H1 (cell line): ENCODE data around the gene TAGLN2. TPM values are rescaled to one million over a fixed set of nuclear protein-coding genes. Genes with fewer than 3 reads are reported as not detected.

Source experiments
- CTCF ChIA-PET: fragments of 300-600 bp; sonication (Branson Sonifier 250); formaldehyde crosslinking; loops from one replicate; lab custom pipeline; 2021; ENCODE audit not compliant: partially characterized antibody; lab: Charles Lee
- POLR2A ChIA-PET: fragments of 300-600 bp; sonication (Branson Sonifier 250); formaldehyde crosslinking; loops from one replicate; lab custom pipeline; 2021; ENCODE audit warnings: inconsistent platforms; ENCODE audit not compliant: partially characterized antibody; lab: Charles Lee
- DNase-seq, 2 experiments: peaks; one replicate each; pipeline versions ENCODE4 v3.0.0 to v3.0.0-alpha.2; 2010 to 2022; ENCODE audit warnings: low spot score in 2 of 2, low read depth in 1 of 2, mixed read lengths in 1 of 2
- FAIRE-seq: peaks from 2 replicates; lab custom pipeline; 2011; peaks lifted over from hg19 to GRCh38; lab: Jason Lieb, UNC
- H2AFZ ChIP-seq: 2 replicates; pipeline ENCODE4 v1.8.1; 2012; ENCODE audit warnings: low read length, inconsistent platforms
- H2AK5ac ChIP-seq: 2 replicates; pipeline ENCODE4 v1.6.1; 2013; ENCODE audit warnings: low read depth, low read length
- H2BK120ac ChIP-seq: replicated peaks from 2 replicates; pipeline ENCODE3; 2013; ENCODE audit warnings: low read depth, low read length, inconsistent platforms
- H2BK12ac ChIP-seq: 2 replicates; pipeline ENCODE4 v1.6.1; 2013; ENCODE audit warnings: low read depth, low read length
- H2BK15ac ChIP-seq: 2 replicates; pipeline ENCODE4 v1.6.1; 2013; ENCODE audit warnings: low read length
- H2BK20ac ChIP-seq: 2 replicates; pipeline ENCODE4 v1.6.1; 2013; ENCODE audit warnings: low read length
- H2BK5ac ChIP-seq: 2 replicates; pipeline ENCODE4 v1.6.1; 2013; ENCODE audit warnings: low read depth, low read length
- H3K14ac ChIP-seq: 2 replicates; pipeline ENCODE4 v1.6.1; 2013; ENCODE audit warnings: inconsistent platforms; ENCODE audit not compliant: insufficient read length
- H3K18ac ChIP-seq: 2 replicates; pipeline ENCODE4 v1.6.1; 2013; ENCODE audit warnings: low read length; ENCODE audit errors: extremely low read depth
- H3K23ac ChIP-seq: 2 replicates; pipeline ENCODE4 v1.6.1; 2013; ENCODE audit warnings: inconsistent platforms; ENCODE audit not compliant: insufficient read length
- H3K23me2 ChIP-seq: 2 replicates; pipeline ENCODE4 v1.6.1; 2013; ENCODE audit warnings: low read depth, low read length
- H3K27ac ChIP-seq: 2 replicates; pipeline ENCODE4 v1.6.1; 2011; ENCODE audit warnings: low read depth, low read length, inconsistent platforms
- H3K27me3 ChIP-seq, 4 experiments: replicated peaks in 1 of 4; 1 replicate in 1 of 4; 2 replicates in 3 of 4; pipeline versions ENCODE4 v1.6.1 to v1.8.1; 2011 to 2013; ENCODE audit warnings: low read length in 3 of 4, mild to moderate bottlenecking in 3 of 4, inconsistent platforms in 2 of 4, mixed read lengths in 2 of 4, moderate library complexity in 1 of 4; ENCODE audit not compliant: control insufficient read depth in 3 of 4, insufficient read depth in 3 of 4; ENCODE audit errors: extremely low read depth in 1 of 4
- H3K36me3 ChIP-seq, 4 experiments: 2 replicates each; pipeline versions ENCODE4 v1.6.1 to v1.8.1; 2011 to 2013; ENCODE audit warnings: mild to moderate bottlenecking in 4 of 4, low read length in 3 of 4, moderate library complexity in 2 of 4, control low read depth in 1 of 4, inconsistent platforms in 1 of 4; ENCODE audit not compliant: insufficient read depth in 4 of 4, control insufficient read depth in 2 of 4
- H3K4ac ChIP-seq: replicated peaks from 2 replicates; pipeline ENCODE3; 2013; ENCODE audit warnings: low read length, low read depth, mixed read lengths, inconsistent platforms; ENCODE audit not compliant: insufficient read length
- H3K4me1 ChIP-seq, 4 experiments: replicated peaks in 1 of 4; 1 replicate in 1 of 4; 2 replicates in 3 of 4; pipeline versions ENCODE4 v1.6.1 to v1.8.1; 2011 to 2013; ENCODE audit warnings: low read length in 3 of 4, inconsistent platforms in 2 of 4, mixed read lengths in 1 of 4; ENCODE audit not compliant: insufficient read depth in 4 of 4, control insufficient read depth in 3 of 4
- H3K4me2 ChIP-seq, 2 experiments: 2 replicates each; pipeline versions ENCODE4 v1.6.1 to v1.8.1; 2011 to 2013; ENCODE audit warnings: low read depth in 2 of 2, low read length in 2 of 2, control low read depth in 1 of 2, inconsistent platforms in 1 of 2, mild to moderate bottlenecking in 1 of 2; ENCODE audit not compliant: insufficient read depth in 1 of 2
- H3K4me3 ChIP-seq, 4 experiments: fragments of 200-600, 300-600 bp in 1 of 4; sonication (generic), shearing (Covaris generic), sonication (Bioruptor Twin) in 1 of 4; 2 replicates each; pipeline versions ENCODE4 v1.5.1 to v1.8.1; 2011 to 2016; ENCODE audit warnings: low read length in 4 of 4, low read depth in 3 of 4, control low read depth in 2 of 4, inconsistent platforms in 2 of 4, mild to moderate bottlenecking in 2 of 4, mixed read lengths in 1 of 4, moderate library complexity in 1 of 4; ENCODE audit not compliant: insufficient read depth in 2 of 4; ENCODE audit errors: extremely low read depth in 1 of 4
- H3K56ac ChIP-seq: replicated peaks from 2 replicates; pipeline ENCODE3; 2013; ENCODE audit warnings: low read depth, mild to moderate bottlenecking, mixed read lengths, low read length, inconsistent platforms; ENCODE audit not compliant: insufficient read length
- H3K79me1 ChIP-seq: 2 replicates; pipeline ENCODE4 v1.6.1; 2013; ENCODE audit warnings: low read depth, low read length, control low read depth
- H3K79me2 ChIP-seq, 2 experiments: 2 replicates each; pipeline versions ENCODE4 v1.6.1 to v1.8.1; 2012 to 2013; ENCODE audit warnings: low read length in 2 of 2, mild to moderate bottlenecking in 2 of 2, inconsistent platforms in 1 of 2; ENCODE audit not compliant: insufficient read depth in 2 of 2, control insufficient read depth in 1 of 2
- H3K9ac ChIP-seq, 4 experiments: replicated peaks in 1 of 4; 1 replicate in 1 of 4; 2 replicates in 3 of 4; pipeline versions ENCODE4 v1.6.1 to v1.8.1; 2011 to 2013; ENCODE audit warnings: low read depth in 3 of 4, low read length in 3 of 4, control low read depth in 2 of 4, mild to moderate bottlenecking in 2 of 4, moderate library complexity in 2 of 4, inconsistent platforms in 1 of 4; ENCODE audit errors: extremely low read depth in 1 of 4
- H3K9me3 ChIP-seq, 2 experiments: 2 replicates each; pipeline versions ENCODE4 v1.6.1 to v1.8.1; 2012 to 2013; ENCODE audit warnings: mild to moderate bottlenecking in 2 of 2, moderate library complexity in 2 of 2, control low read depth in 1 of 2, inconsistent platforms in 1 of 2, low read depth in 1 of 2, low read length in 1 of 2, mixed read lengths in 1 of 2; ENCODE audit not compliant: insufficient read depth in 2 of 2
- H4K20me1 ChIP-seq, 2 experiments: replicated peaks in 1 of 2; 2 replicates each; pipeline versions ENCODE3 to v1.8.1; 2011 to 2013; ENCODE audit warnings: inconsistent platforms in 2 of 2, low read length in 2 of 2, mild to moderate bottlenecking in 1 of 2; ENCODE audit not compliant: insufficient read depth in 2 of 2, control insufficient read depth in 1 of 2
- H4K5ac ChIP-seq: 2 replicates; pipeline ENCODE4 v1.6.1; 2013; ENCODE audit warnings: low read length, low read depth, mixed read lengths, inconsistent platforms; ENCODE audit not compliant: insufficient read length
- H4K8ac ChIP-seq: 2 replicates; pipeline ENCODE4 v1.8.0; 2013; ENCODE audit warnings: mild to moderate bottlenecking, moderate library complexity, low read length, inconsistent platforms; ENCODE audit not compliant: insufficient read depth; ENCODE audit errors: extremely low read depth
- H4K91ac ChIP-seq: replicated peaks from 2 replicates; pipeline ENCODE3; 2013; ENCODE audit warnings: low read length, mixed read lengths, inconsistent platforms; ENCODE audit not compliant: insufficient read length
- BRCA1 ChIP-seq: IDR thresholded peaks from 2 replicates; pipeline ENCODE4 v1.6.1; 2012; ENCODE audit warnings: low read depth, low read length, improper control_type of control experiment
- CEBPB ChIP-seq: IDR thresholded peaks from 2 replicates; pipeline ENCODE4 v1.6.1; 2012; ENCODE audit warnings: low read depth, low read length
- CHD1 ChIP-seq: IDR thresholded peaks from 2 replicates; pipeline ENCODE4 v1.6.1; 2012; ENCODE audit warnings: low read depth, low read length, improper control_type of control experiment
- MAFK ChIP-seq: IDR thresholded peaks from 2 replicates; pipeline ENCODE4 v1.6.1; 2012; ENCODE audit warnings: low read depth, mild to moderate bottlenecking, improper control_type of control experiment, low read length
- POLR2A ChIP-seq, 2 experiments: IDR thresholded peaks; 1 replicate in 1 of 2; 2 replicates in 1 of 2; pipeline ENCODE4 v1.6.1; 2011; ENCODE audit warnings: low read depth in 2 of 2, low read length in 2 of 2, mild to moderate bottlenecking in 2 of 2; ENCODE audit errors: control extremely low read depth in 1 of 2
- RBBP5 ChIP-seq: IDR thresholded peaks from 2 replicates; pipeline ENCODE4 v1.7.1; 2012; ENCODE audit warnings: low read depth, mild to moderate bottlenecking, inconsistent platforms, low read length, moderate library complexity, borderline replicate concordance
- RNF2 ChIP-seq: fragments of 200-900, 300-1000 bp; sonication (generic); IDR thresholded peaks from 2 replicates; pipeline ENCODE4 v1.7.1; 2016; ENCODE audit warnings: borderline replicate concordance, low read depth, mild to moderate bottlenecking, antibody characterized with exemption, low read length; ENCODE audit not compliant: poor library complexity, severe bottlenecking; ENCODE audit errors: missing control alignments
- TEAD4 ChIP-seq: IDR thresholded peaks from 2 replicates; pipeline ENCODE4 v1.6.1; 2012; ENCODE audit warnings: low read depth, low read length, inconsistent platforms, mixed read lengths
- WGBS, 2 experiments: shearing (Covaris generic) in 1 of 2; methylation state at CpG; one replicate each; pipeline versions ENCODE4 v1.1.6 to v1.1.7; 2013 to 2015; ENCODE audit warnings: low lambda C conversion rate in 2 of 2, mixed read lengths in 2 of 2, inconsistent platforms in 1 of 2, low coverage in 1 of 2, missing lambda C conversion rate in 1 of 2; ENCODE audit not compliant: insufficient replicate concordance in 2 of 2, insufficient coverage in 1 of 2, insufficient read length in 1 of 2; ENCODE audit errors: extremely low coverage in 1 of 2, missing lambda C conversion rate in 1 of 2; 5-methylcytosine and 5-hydroxymethylcytosine counted together
- polyA plus RNA-seq, 7 experiments: library from polyadenylated mRNA; depleted of rRNA in 3 of 7; stranded (reverse) in 5 of 7; unstranded in 2 of 7; fragments of >200 nt in 5 of 7; fragments of 200-250 nt in 2 of 7; gene quantifications; 1 replicate in 5 of 7; 2 replicates in 1 of 7; 4 replicates in 1 of 7; pipeline versions ENCODE4 v1.2.1 to v1.2.3, GENCODE V29; 2011 to 2013; ENCODE audit warnings: missing spikeins in 2 of 7, mixed read lengths in 2 of 7
- total RNA-seq: library from RNA; stranded (reverse); fragmentation: NEBNext Ultra II Directional; extraction: Animal tissue kit (Norgen Biotek cat#: 25700); gene quantifications from 2 replicates; pipeline ENCODE4 v1.2.1, GENCODE V29; 2021

TAGLN2 gene
- total and polyA plus RNA-seq, 2 of the 8 experiments (the other 6 are each of a cell fraction or from before 2014, with no cell fraction given): 93.0 to 114 TPM

DNA sequence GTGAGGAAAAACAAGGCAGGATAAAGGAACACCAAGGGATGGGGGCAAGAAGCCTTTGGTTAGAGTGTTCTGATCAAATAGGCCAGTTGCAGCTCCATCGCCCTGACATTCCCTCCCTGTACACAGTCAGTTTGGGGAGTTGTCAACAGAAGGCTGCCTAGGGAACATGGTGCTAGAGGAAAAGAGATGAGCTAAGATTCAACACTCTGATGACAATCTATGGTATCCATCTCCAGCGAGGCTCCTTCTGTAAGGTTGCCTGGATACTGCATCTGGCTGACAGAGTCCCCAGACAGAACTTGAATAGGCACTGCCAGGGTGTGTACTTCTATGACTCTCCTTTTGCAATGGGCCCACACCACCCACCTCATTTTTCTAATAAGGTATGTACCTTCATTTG is 40.0 kb upstream of the TAGLN2 start:
- H4K8ac ChIP-seq: no peak overlapping the region
- no peak overlapping the region for H2AK5ac ChIP-seq
- no peak overlapping the region for H2BK120ac ChIP-seq
- no peaks in the 10 kb centered on the region for H3K23me2 ChIP-seq
- H3K4me1 ChIP-seq: no peaks in the 10 kb centered on the region; a peak in 1 of 7 replicates
- 93% methylated on average over 2 of the region's 2 CpGs; no CpG with 5 or more reads in 1 of the 2 experiments for WGBS, 2 experiments
- H3K23ac ChIP-seq: no peak overlapping the region
- no peak overlapping the region for H3K4me3 ChIP-seq
- no peak overlapping the region for H2BK20ac ChIP-seq
- no peak for FAIRE-seq
- no peak overlapping the region for H4K91ac ChIP-seq
- H2AFZ ChIP-seq: no peak overlapping the region
- no peak overlapping the region for H3K27ac ChIP-seq
- H3K9ac ChIP-seq: no peak overlapping the region
- no peaks in the 10 kb centered on the region for H3K79me1 ChIP-seq
- no peak overlapping the region for H3K4ac ChIP-seq
- no peak overlapping the region for H3K4me2 ChIP-seq
- CTCF ChIA-PET: interaction anchor here (1.7 to 2.6 kb wide), 4 partner anchors 11 to 42 kb away, joined by 6 to 9 read pairs (median 6); partner anchors contain the start of gene SLAMF9
- no peaks in the 10 kb centered on the region for H4K20me1 ChIP-seq
- H2BK5ac ChIP-seq: no peak overlapping the region
- TF ChIP-seq RNF2: no peak
- TF ChIP-seq MAFK: no peak
- TF ChIP-seq RBBP5: no peak
- TF ChIP-seq CHD1: no peak
- no peak for TF ChIP-seq TEAD4
- no peak for TF ChIP-seq CEBPB
- TF ChIP-seq POLR2A (IDR thresholded peaks at IDR 0.05; ENCODE audit: control extremely low read depth in 1 of 2, low read depth in 2 of 2, low read length in 2 of 2): no peak
- no peak for TF ChIP-seq BRCA1
- TF ChIP-seq, all 59 proteins: peak for 0
- H2BK15ac ChIP-seq: no peak overlapping the region
- POLR2A ChIA-PET: interaction anchor here (1.4 kb wide), 1 partner anchor 12 kb away, joined by 3 read pairs; no protein-coding TSS in a partner anchor
- H3K36me3 ChIP-seq: no peaks in the 10 kb centered on the region
- no peaks in the 10 kb centered on the region for H3K79me2 ChIP-seq
- DNase-seq: no peak
- no peak overlapping the region for H3K56ac ChIP-seq
- H3K27me3 ChIP-seq: no peaks in the 10 kb centered on the region
- H4K5ac ChIP-seq: no peak overlapping the region
- H3K18ac ChIP-seq: no peak overlapping the region
- no peak overlapping the region for H2BK12ac ChIP-seq
- H3K14ac ChIP-seq: no peak overlapping the region
- H3K9me3 ChIP-seq: no peaks in the 10 kb centered on the region
